GM12801 (cell line): Measurements from ENCODE around the gene MEIS2.

Source experiments
- CTCF ChIP-seq: IDR thresholded peaks from one replicate; pipeline ENCODE4 v1.5.1; 2011; ENCODE audit warnings: control low read depth; ENCODE audit not compliant: insufficient read length; ENCODE audit errors: extremely low read depth

Gene MEIS2

GRCh38 chr15:37100109-37100965 is at the start of gene MEIS2:
Gene MEIS2, minus strand, starts transcription at chr15:37100549. Its CDS starts 1,083 bp downstream, at chr15:37099466.
- no peak for TF ChIP-seq CTCF

GRCh38 chr15:37149146-37149545 is 48.8 kb upstream of the MEIS2 start:
- no peak for TF ChIP-seq CTCF

- no peak for TF ChIP-seq CTCF
Observed at GRCh38 chr15:37148714-37149113, 48.4 kb upstream of the MEIS2 start.

GRCh38 chr15:37143351-37143750 is 43.0 kb upstream of the MEIS2 start:
- no peak for TF ChIP-seq CTCF

GRCh38 chr15:37142371-37142770 is 42.0 kb upstream of the MEIS2 start:
- TF ChIP-seq CTCF = no peak

GRCh38 chr15:37140531-37141058 is 40.2 kb upstream of the MEIS2 start:
- TF ChIP-seq CTCF = no peak

- TF ChIP-seq CTCF = no peak
Observed at GRCh38 chr15:37138591-37139215, 38.4 kb upstream of the MEIS2 start.
